ENCODE results near the gene FBXO47. TPM values are rescaled to one million over a fixed set of nuclear protein-coding genes. Genes with fewer than 3 reads are reported as not detected.
A peak's percentile ranks its signal among the peaks of the same experiment; 100 is the strongest.
"Not testable (repeated sequence)": the region's sequence is repeated elsewhere in the genome, so short reads cannot be mapped to it uniquely, and the experiment has no call there.

The FBXO47 gene
- total RNA-seq, 1 donor from 2014 or later = not detected

DNA sequence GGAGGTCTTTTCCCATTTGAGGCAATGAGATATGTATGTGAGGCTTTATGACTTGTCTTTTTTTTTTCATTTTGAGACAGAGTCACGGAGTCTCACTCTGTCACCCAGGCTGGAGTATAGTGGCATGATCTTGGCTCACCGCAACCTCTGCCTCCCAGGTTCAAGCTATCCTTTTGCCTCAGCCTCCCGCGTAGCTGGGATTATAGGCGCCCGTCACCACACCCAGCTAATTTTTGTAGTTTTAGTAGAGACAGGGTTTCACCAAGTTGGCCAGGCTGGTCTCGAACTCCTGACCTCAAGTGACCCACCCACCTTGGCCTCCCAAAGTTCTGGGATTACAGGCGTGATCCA lies 55.5 kb downstream of the FBXO47 start:
- DNase-seq (ENCODE audit: missing footprints); intact Hi-C loops (cut with DNase I); ATAC-seq: not testable (repeated sequence)

DNA sequence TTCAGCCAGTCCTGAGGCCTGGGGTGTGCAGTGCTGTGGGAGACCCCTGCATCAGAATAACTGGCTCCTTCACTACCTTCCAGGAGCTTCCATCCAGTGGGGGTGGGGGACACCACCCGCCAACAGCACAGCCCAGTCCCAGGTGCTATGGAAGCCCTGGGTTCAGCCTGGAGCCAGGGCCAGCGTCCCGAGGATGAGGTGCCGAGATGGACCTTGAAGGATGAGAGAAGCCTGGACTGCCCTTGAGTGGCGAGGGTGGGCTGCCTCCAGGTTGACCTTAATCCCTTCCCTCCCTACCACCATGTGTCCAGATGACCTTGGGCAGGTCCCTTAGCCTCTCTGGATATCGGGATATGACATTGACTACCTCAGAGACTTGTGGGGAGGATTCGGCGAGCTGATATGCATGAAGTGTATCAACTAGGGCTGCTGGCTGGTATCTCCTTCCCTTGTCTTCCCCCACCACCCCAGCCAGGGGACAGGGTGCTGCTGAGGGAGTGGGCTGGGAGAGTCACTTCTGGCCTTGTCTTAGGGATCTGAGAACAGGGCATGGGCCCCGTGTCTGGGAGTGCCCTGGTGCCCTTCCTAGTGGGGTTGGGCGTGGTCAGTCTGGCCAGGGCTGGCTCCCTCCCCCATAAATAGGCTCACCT lies 56.0 kb downstream of the FBXO47 start:
- ATAC-seq (no peak), DNase-seq (ENCODE audit: missing footprints) (peak; percentile 37)
- intact Hi-C loops (cut with DNase I) = no loop called here

DNA sequence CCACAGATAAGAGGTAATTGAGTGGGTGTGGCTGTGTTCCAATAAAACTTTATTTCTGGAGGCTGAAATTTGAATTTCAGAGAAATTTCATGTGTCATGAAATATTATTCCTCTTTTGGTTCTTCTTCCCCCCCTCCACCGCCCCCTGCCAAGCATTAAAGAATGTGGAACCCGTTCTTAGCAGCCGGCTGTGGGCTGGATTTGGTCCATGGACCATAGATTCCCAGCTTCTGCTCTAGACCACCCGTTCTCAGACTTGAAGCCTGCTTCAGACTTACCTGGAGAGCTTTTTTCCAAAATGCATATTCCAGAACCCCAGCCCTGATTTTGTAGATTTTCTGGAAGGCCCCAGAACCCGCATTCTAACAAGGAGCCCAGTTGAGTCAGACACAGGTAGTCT lies 56.9 kb downstream of the FBXO47 start:
- peak; percentile 57 for DNase-seq (ENCODE audit: missing footprints)
- intact Hi-C loops (cut with DNase I) = no loop called here

DNA sequence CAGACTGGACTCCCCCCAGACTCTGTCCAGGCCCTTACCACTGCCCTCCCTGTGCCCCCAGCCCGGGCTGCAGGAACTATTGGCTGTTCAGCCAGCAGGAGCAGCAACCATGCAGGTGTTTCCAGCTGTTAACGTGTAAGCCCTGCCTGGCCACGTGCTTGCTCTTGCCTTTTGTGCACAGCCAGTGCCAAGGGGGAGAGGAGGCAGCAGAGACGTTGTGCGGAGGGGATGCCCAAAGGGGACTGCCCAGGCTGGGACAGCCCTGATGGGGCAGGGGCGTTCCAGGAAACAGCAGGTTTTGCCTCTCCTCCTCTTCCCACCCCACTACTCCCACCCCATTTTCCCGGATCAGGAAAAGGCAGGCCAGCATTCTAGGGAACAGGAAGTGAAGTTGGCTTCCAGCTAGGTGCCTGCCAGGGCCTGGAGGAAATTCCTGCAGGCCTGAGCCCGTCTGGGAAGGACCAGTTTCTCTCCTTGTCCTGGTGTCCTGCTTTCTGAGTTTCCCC lies 58.5 kb downstream of the FBXO47 start:
- ATAC-seq = no peak
- DNase-seq (ENCODE audit: missing footprints) = no peak
- intact Hi-C loops (cut with DNase I) = no loop called here

More for the DNA sequence above, 56.9 kb downstream of the FBXO47 start:
- no peak for ATAC-seq

DNA sequence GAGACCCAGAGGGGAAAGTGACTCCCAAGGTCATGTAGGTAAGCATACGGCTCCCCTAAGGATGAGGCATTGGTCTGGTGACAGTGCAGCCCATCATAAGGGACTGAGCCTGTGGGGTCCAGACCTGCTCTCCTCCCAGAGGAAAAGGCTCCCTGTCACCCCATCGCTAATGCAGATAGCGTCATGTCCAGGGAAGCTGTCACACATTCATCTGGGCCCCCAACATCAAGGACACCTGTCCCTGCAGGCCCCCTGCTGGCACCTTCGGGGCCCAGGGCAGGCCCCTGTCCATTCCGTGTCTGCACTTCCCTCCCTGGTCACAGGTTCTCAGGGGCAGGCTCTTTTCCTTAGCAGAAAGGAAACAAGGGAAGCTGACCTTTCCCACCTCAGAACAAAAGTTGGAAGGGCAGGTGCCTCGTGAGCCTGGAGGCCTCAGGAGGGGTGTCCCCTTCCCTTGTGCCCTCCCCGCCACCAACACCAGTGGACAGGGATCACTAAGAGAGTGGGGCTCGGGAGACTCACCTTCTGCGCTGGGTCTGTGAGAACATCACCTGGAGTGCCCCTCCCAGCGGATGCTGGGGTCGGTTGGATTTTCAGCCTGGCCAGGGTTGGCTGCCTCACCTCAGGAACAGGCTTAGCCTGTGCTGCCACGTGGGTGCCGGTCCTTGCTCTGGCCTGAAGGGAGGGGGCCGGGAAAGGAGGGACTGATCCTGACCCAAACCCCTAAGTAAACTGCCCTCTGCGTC lies 59.1 kb downstream of the FBXO47 start:
- no peak for ATAC-seq
- intact Hi-C loops (cut with DNase I) = no loop called here

DNA sequence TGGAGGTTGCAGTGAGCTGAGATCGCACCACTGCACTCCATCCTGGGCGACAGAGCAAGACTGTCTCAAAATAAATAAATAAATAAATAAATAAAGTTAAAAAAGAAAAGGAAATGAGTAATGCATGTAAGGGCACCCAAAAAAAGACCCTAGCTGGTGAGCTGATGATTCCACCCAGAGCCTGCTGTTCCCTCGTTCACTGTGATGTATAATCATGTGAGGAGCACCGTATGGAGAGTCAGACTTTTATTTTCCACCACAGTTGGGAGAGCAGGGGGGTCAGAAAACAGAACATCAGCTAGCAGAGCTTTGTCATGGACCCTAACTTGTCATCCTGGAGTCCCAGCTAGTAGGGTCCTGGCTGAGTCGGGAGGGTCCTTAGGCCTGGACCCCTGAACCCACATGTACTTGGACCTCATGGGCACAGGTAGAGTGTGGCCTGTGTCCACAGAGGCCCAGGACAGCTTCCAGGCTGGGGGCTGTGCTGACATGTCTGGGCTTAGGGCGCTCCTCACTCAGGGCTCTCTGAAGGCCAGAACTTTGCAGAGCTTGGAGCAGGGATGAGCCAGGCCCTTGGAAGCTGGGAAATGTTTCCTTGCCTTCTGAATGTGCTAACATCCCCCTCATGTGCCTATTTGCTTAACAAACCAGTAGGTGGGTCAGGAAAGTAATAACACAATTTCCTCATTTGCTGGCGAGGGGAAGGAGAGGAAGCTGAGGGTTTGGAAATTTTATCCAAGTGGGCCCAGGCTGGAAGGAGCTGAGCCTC lies 60.6 kb downstream of the FBXO47 start:
- intact Hi-C loops (cut with DNase I) = no loop called here
- DNase-seq (ENCODE audit: missing footprints) = peak; percentile 11
- peak; percentile 30 for ATAC-seq

More for the DNA sequence above, 59.1 kb downstream of the FBXO47 start:
- DNase-seq (ENCODE audit: missing footprints) = no peak

DNA sequence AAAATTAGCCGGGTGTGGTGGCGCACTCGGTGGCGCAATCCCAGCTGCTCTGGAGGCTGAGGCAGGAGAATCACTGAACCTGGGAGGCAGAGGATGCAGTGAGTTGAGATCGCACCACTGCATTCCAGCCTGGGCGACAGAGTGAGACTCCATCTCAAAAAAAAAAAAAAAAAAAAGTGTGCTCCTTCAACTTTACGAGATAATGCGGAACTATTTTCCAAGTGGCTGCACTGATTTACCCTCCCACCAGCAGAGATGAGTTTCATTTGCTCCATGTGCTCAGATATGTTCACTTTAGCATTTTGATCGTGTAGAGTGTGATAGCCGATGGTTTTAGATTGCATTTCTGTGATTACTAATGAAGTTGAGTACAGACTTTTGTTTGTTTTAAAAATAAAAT lies 61.8 kb downstream of the FBXO47 start:
- ATAC-seq = no peak
- no peak for DNase-seq (ENCODE audit: missing footprints)
- intact Hi-C loops (cut with DNase I) = no loop called here

DNA sequence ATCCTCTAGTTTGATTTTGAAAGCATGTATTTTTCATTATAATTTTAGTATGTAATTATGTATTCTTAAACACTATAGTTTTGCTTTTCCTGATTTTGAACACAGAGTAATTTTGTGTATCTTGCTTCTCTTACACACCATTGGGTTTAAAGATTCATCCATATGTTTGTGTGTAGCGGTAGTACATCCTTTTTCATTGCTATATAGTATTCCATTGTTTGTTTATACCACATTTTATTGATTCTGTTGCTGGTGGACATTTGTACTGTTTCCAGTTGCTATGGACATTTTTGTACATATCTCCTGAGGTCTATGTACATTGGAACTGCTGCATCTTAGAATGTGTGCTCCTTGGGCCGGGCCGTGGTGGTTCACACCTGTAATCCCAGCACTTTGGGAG lies 62.3 kb downstream of the FBXO47 start:
- ATAC-seq = no peak
- no peak for DNase-seq (ENCODE audit: missing footprints)
- intact Hi-C loops (cut with DNase I) = no loop called here

DNA sequence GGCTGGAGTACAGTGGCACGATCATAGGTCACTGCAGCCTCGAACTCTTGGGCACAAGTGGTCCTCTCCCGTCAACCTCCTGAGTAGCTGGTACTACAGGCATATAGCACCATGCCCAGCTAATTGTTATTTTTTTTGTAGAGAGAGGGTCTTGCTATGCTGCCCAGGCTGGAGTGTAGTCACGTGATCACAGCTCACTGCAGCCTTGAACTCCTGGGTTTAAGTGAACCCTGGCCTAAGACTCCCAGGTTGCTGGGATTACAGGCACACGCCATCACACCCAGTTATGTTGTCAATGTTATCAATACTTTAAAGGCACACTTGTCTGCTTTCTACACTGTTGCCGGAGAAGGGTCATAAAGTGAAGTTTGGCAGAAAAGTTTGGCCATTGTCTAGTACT lies 63.8 kb downstream of the FBXO47 start:
- intact Hi-C loops (cut with DNase I) = loop anchor here (2.0 kb wide), 1 partner anchor 19 kb away; no protein-coding TSS in a partner anchor
- ATAC-seq (no peak), DNase-seq (ENCODE audit: missing footprints) (no peak)

DNA sequence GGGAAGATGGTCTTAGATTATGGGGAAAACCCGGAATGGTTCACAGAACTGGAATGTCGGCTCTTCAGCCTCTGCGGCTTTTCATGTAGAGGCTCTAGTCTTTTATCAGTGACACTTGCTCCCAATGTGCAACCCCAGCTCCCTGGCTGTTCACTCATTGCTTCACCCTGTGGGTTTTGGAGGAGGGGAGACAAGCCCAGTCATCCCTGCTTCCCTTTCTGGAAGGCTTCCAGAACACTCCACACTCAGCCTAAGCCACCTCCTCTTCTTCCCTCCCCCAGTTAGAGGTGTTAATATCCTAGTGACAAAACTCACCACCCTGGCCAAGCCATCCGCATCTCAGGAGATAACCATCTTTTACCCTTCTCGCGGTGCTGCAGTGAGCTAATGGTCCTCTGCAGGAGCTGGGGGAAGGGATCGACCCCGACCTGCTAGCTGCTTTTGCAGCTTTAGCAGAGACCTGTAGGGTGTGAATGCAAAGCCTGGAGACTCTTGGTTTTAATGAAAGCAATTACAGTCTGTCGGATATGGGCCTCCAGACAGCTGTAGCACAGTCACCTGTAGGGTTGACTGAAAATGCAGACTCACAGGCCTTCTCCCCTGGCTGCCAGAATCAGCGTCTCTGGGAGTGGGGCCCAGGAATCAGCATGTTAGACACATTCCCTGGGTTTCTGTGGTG lies 66.1 kb downstream of the FBXO47 start:
- peak; percentile 67 for ATAC-seq
- DNase-seq (ENCODE audit: missing footprints) = no peak
- intact Hi-C loops (cut with DNase I) = no loop called here

DNA sequence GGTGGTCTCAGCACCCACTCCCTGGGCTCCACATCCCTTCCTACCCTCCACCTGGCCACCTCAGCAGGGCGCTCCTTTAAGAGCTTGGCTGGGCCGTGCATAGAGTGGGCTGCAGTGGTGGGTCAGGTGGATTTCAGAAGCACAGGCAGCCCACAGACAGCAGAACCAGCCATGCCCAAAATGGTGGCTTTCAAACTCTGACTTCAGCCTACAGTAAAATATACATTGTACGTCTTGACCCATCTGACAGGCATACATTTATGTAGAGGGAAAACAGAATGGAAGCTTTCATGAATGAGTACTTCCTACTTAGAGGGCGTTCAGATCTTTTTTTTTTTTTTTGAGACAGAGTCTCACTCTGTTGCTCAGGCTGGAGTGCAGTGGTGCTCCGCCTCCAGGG lies 67.8 kb downstream of the FBXO47 start:
- intact Hi-C loops (cut with DNase I) = no loop called here
- ATAC-seq (no peak), DNase-seq (ENCODE audit: missing footprints) (no peak)

DNA sequence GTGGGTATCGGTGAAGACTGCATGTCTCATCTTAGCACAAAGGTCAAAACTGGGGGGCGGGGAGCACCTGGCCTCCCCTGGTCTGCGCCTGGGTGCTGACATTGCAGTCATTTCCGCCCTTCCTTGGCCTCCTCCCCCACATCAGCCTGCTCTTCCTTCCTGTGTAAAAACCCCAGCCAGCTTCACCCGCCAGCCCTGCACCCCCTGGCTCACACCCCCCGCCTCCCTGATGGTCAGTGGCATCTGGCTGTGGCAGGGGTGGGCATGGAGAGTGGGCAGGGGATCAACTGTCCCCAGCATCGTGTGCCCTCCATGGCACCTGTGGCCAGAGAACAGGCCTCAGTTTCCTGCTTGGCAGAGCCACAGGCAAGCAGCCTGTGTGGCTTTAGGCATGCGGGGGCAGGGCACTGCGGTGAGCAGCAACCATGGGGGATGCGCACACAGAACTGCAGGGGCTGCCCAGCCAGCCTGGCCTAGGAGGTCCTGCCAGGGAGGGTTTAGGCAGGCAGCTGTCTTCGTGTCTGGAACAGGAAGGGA lies 68.3 kb downstream of the FBXO47 start:
- intact Hi-C loops (cut with DNase I) = no loop called here
- ATAC-seq = no peak

DNA sequence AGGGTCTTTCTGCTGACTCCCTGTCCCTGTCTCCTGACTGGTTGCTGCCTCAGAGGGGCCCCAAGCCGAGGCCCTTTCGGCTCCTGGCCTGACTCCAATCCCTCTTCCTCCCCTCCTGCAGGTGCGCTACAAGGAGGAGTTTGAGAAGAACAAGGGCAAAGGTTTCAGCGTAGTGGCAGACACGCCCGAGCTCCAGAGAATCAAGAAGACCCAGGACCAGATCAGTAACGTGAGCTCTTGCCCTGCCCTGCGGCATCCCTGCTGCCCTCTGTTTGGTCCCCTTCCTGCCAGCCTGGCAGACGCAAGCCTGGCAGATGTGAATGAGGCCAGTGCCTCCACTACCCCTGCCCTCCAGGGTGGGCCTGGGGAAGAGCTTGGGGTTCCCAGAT lies 68.9 kb downstream of the FBXO47 start:
- DNase-seq (ENCODE audit: missing footprints) (no peak), ATAC-seq (no peak)
- intact Hi-C loops (cut with DNase I) = no loop called here

More for the DNA sequence above, 68.3 kb downstream of the FBXO47 start:
- peak; percentile 75 for DNase-seq (ENCODE audit: missing footprints)

DNA sequence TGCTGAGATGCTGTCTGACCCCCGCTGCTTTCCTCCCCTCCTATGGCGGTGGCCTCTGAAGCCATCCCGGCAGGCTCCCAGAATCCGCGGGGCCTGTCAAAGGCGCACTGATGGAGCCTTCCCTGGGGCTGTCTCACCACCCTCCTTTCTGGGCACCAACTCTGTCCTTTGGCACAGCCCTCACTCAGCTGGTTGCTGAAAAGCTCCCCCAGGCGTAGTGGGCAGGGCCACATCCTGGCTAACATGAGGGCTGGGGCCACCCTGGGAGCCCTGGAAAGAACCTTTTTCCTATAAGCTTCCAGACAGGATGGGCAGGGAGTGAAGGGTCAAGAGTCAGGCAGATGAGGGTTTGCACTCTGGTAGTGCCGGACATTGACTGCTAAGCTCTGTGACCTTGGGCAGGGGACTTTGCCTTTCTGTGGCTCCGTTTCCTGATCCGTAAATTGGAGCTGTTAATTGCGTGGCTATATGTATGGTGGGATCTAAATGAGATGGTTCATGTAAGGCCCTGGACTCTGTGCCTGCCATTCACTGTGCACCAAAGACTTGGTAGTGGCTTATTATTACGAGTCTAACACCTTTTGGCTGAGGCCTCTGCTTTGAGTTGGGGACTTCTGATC lies 69.4 kb downstream of the FBXO47 start:
- no peak for DNase-seq (ENCODE audit: missing footprints)
- intact Hi-C loops (cut with DNase I) = loop anchor here (2.0 kb wide), 1 partner anchor 27 kb away; the partner anchor contains the start of gene LASP1
- peak; percentile 2 for ATAC-seq

DNA sequence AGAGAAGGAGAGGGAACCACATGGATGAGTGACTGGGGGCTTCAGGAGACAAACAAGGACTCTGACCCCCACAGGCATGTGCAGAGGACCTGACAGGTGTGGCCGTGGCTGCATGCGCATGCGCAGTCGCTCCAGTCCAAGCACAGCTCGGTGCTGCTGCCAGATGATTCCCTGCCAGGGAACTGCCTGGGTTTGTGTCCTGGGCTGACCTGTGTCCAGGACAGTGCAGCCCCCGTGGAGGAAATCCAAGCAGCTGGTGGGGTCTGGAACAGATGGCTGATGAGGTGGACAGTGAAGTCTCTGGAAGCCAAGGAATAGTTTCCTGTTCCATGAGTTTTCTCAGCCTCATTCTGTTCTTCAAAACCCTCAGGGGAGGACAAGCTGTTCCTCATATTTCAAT lies 70.0 kb downstream of the FBXO47 start:
- DNase-seq (ENCODE audit: missing footprints) = peak; percentile 90
- ATAC-seq = peak; percentile 82
- intact Hi-C loops (cut with DNase I) = loop anchor here (2.0 kb wide), 1 partner anchor 26 kb away; the partner anchor contains the start of gene LASP1

DNA sequence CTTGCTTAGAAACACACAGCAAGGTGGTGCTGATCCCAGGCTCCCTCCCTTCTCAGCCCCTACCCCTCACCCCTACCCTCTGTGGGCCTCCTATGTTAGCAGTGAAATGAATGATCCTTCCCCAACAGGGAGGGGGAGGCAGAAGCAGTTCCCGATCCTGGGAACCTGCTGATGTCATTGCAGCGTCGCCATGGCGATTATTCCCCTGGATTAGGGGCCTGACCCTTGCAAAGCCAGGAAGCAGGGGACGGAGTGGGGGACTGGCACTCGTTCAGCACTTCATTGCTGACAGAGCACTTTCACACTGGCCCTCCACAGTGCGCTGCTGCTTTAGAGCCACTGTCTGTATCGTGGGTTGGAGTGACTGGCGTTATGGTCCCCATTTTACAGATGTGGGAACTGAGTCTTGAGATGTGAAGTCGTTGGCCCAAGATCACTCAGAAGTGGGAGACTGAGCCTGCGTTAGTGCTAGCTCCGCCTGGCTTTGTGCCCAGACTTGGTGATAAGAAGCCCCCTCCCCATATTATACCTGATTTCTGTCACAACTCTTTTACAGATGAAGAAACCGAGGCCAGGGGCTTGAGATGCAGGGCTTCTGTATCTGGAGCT lies 70.8 kb downstream of the FBXO47 start:
- intact Hi-C loops (cut with DNase I) = loop anchor here (2.0 kb wide), 1 partner anchor 26 kb away; the partner anchor contains the start of gene LASP1
- ATAC-seq (peak; percentile 11), DNase-seq (ENCODE audit: missing footprints) (no peak)

DNA sequence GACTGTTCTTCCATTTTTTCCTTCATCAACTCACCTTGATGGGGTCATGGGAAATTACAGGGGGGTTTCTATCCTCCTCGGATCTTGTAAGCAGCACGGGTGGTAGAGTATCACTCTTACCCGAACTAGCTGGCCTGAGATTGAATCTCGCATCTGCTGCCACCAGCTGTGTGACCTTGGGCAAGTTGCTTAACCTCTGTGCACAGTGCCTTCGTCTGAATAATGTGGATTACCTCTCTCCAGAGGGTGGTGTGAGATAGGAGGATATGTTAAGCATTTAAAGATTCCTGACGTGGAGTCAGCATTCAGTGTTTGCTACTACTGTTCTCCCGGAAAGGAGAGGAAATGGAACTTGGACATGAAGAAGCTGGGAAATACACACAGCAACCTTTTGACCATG lies 72.9 kb downstream of the FBXO47 start:
- intact Hi-C loops (cut with DNase I) = no loop called here
- ATAC-seq = no peak
- no peak for DNase-seq (ENCODE audit: missing footprints)

DNA sequence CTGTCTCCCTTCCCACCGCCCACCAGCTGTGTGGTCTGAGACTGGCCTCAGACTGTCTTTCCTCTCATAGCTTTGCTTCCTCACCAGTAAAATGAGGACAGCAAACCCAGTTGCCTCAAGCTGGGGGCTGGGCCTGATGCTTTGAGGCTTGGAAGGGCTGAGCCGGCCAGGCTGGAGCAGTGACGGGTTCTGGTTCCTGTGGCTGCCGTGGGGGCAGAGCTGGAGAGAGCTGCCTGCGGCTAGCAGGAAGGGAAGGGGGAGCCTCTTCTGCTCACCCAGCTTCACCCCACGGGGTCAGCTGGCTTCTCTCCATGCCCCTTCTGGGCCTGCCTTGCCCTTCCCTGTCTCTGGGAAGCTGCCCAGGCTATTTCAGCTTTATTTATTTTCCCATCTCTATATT lies 73.6 kb downstream of the FBXO47 start:
- ATAC-seq = peak; percentile 14

More for the DNA sequence above, 73.6 kb downstream of the FBXO47 start:
- DNase-seq (ENCODE audit: missing footprints) = no peak
- intact Hi-C loops (cut with DNase I) = no loop called here

Measured in Right ventricle myocardium inferior (tissue), 1 donor.